ENCODE results near the gene ADAMTS9. TPM values are rescaled to one million over a fixed set of nuclear protein-coding genes. Genes with fewer than 3 reads are reported as not detected.

ADAMTS9 gene
- total and polyA plus RNA-seq, 11 donors, result 11.3 to 74.4 (median 18.8) TPM

DNA sequence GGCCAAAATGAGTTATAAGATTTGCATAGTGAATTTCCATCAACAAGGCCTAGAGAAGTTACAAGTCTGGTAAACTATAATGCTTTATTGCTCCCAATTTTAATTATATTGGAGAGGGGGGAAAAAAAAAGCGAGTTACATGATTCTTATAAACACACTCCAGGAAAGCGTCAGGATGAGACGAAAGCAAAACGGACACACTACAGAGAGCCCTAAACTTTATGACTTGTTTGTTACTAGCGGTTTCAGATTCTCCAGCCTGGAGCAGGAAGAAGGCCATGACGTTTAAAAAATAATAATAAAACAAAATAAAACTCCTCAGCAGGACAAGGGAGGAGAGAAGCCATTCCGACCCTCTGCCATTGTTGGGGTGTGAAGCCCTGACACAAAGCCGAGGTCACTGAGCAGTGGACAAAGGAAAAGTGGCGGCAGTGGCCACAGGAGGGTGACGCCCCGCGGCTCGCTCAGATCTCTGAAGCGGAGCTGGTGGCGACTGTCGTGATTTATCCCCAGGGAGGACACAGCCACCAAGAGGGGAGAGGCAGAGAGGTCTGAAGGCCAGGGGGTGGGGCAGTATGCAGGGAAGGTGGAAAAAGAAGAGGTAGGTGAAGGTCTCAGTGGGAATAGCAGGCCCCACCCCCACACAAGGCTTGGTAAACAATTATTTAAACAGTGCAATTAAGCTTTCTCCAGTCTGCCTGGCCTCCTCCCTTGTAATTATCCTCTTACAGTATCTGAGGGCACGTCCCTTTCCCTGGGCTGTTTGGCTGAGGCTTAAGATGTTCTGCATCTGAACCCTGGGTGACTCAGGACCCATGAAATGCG lies 45.3 kb downstream of the ADAMTS9 start:
- H3K36me3 ChIP-seq, result peaks cover 0 to 59% (median 33%) of the 10 kb centered on the region in 9 donors
- ATAC-seq, result peak in 1 of 4 donors; percentile 24

DNA sequence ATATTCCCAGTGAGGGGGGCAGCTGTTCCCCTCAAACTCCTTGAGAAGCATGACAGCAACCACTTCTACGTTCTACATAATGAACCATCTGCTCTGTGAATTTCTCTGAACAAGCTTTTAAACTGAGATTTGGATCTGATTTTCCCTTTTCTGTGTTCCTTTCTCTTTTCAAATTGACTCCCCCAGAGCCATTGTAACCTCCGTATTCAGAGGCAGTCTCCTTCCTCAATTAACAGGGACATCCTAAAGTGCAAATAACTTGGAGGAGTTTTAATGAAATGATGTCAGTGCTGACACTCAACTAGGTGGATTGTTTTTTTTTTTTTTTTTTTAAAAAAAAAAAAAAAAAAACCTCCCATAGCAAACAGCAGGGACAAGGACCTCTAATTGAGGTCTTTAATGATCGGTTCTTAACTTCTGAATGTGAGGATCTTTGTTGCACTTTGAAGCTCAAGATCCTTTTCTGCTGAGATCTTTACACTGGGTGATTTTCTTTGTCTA lies 48.8 kb downstream of the ADAMTS9 start:
- peak overlapping the region in 2 of 12 donors; percentile 1 to 42 for H3K27ac ChIP-seq
- no peaks in the 10 kb centered on the region for H3K27me3 ChIP-seq
- no peaks in the 10 kb centered on the region for H3K9me3 ChIP-seq
- DNase-seq, result no peak
- peaks cover 0 to 4% (median 0%) of the 10 kb centered on the region in 12 donors for H3K4me1 ChIP-seq
- no peak overlapping the region for H3K4me3 ChIP-seq
- H3K36me3 ChIP-seq, result peaks cover 0 to 47% (median 13%) of the 10 kb centered on the region in 9 donors
- TF ChIP-seq POLR2A (IDR thresholded peaks at IDR 0.05), result no peak
- TF ChIP-seq, protein P1, sequence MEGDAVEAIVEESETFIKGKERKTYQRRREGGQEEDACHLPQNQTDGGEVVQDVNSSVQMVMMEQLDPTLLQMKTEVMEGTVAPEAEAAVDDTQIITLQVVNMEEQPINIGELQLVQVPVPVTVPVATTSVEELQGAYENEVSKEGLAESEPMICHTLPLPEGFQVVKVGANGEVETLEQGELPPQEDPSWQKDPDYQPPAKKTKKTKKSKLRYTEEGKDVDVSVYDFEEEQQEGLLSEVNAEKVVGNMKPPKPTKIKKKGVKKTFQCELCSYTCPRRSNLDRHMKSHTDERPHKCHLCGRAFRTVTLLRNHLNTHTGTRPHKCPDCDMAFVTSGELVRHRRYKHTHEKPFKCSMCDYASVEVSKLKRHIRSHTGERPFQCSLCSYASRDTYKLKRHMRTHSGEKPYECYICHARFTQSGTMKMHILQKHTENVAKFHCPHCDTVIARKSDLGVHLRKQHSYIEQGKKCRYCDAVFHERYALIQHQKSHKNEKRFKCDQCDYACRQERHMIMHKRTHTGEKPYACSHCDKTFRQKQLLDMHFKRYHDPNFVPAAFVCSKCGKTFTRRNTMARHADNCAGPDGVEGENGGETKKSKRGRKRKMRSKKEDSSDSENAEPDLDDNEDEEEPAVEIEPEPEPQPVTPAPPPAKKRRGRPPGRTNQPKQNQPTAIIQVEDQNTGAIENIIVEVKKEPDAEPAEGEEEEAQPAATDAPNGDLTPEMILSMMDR (IDR thresholded peaks at IDR 0.05), result no peak
- intact Hi-C loops (cut with DNase I), result no loop called here
- 66 to 70% (median 68%) methylated on average over 3 of the region's 3 CpGs for WGBS, 4 donors
- peak in 1 of 4 donors; percentile 21 for ATAC-seq

More for the DNA sequence above, 45.3 kb downstream of the ADAMTS9 start:
- 90 to 93% (median 92%) methylated on average over 18 of the region's 18 CpGs for WGBS, 4 donors
- H3K27ac ChIP-seq, result peak overlapping the region in 3 of 12 donors; percentile 18 to 71 (median 54)
- no peak for DNase-seq
- intact Hi-C loops (cut with DNase I), result no loop called here
- H3K4me1 ChIP-seq, result peaks cover 0 to 4% (median 0%) of the 10 kb centered on the region in 12 donors
- no peak for TF ChIP-seq POLR2A (IDR thresholded peaks at IDR 0.05)
- TF ChIP-seq, protein P1 (IDR thresholded peaks at IDR 0.05), result no peak
- no peak overlapping the region for H3K4me3 ChIP-seq
- no peaks in the 10 kb centered on the region for H3K9me3 ChIP-seq
- no peaks in the 10 kb centered on the region for H3K27me3 ChIP-seq

DNA sequence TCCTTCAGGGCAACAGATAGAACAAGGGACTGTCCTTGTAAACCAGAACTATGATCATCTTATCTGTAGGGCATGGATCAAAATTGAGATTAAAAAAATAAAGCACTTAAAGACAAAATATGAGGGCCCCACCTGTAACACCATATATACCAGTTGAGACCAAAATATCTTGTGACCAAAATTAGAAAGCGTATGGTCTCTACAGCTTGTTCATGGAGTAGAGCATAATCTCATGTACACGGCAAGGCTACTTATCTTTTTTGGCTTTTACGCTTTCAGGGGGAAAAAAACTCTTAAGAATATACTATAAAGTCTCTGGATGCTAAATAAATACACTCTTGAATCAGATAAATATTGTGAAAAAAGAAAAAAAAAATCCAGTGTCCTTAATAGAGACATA lies 49.3 kb downstream of the ADAMTS9 start:
- H3K4me3 ChIP-seq, result no peak overlapping the region
- ATAC-seq (no peak), DNase-seq (no peak)
- no peaks in the 10 kb centered on the region for H3K27me3 ChIP-seq
- no peaks in the 10 kb centered on the region for H3K9me3 ChIP-seq
- H3K27ac ChIP-seq, result peak overlapping the region in 2 of 12 donors; percentile 1 to 42
- WGBS, 4 donors, result 33 to 67% (median 65%) methylated on average over 3 of the region's 3 CpGs
- peaks cover 0 to 50% (median 18%) of the 10 kb centered on the region in 9 donors for H3K36me3 ChIP-seq
- H3K4me1 ChIP-seq, result peaks cover 0 to 4% (median 0%) of the 10 kb centered on the region in 12 donors
- TF ChIP-seq, protein P1 (IDR thresholded peaks at IDR 0.05), result no peak
- TF ChIP-seq POLR2A (IDR thresholded peaks at IDR 0.05), result no peak
- intact Hi-C loops (cut with DNase I), result no loop called here

DNA sequence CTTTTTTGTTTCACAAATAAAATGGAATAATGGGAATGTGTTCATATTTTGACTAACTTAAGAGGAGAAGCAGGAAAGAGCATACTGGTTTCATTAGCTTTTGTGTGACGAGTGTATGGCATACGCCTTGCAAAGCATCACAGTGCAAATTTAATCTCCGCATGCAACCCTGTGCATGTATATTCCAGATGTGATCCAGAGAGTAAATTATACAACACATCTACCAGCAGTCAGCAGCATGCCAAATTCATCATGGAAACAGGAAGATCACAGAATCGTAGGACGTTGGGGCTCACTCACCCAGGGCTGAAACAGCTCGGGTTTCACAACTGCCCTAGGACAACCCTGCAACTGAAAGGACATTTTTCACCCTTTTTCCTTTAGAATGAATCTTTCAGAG lies 53.4 kb downstream of the ADAMTS9 start:
- TF ChIP-seq, protein P1 (IDR thresholded peaks at IDR 0.05), result no peak
- TF ChIP-seq POLR2A (IDR thresholded peaks at IDR 0.05), result no peak
- Histone ChIP-seq H3K27me3 (no peaks in the 10 kb centered on the region), H3K9me3 (no peaks in the 10 kb centered on the region), H3K4me1 (peaks cover 0 to 4% (median 0%) of the 10 kb centered on the region in 12 donors), H3K4me3 (no peak overlapping the region), H3K27ac (peak overlapping the region in 4 of 12 donors; percentile 29 to 55 (median 38)), H3K36me3 (peaks cover 3 to 65% (median 45%) of the 10 kb centered on the region in 9 donors)
- WGBS, 4 donors, result 57 to 68% (median 61%) methylated on average over 6 of the region's 6 CpGs
- DNase-seq, result peak in 1 of 5 donors; percentile 24
- intact Hi-C loops (cut with DNase I), result no loop called here
- ATAC-seq, result peak in 1 of 4 donors; percentile 67

All from heart left ventricle (tissue), 16 donors.